WTC11 (cell line): ENCODE data around the gene TMED10. TPM values are rescaled to one million over a fixed set of nuclear protein-coding genes. Genes with fewer than 3 reads are reported as not detected.

Source experiments
- ATAC-seq: fragments of 200-7000 bp; cut with Tn5 transposase; 2 replicates; pipeline ENCODE4 v1.10.0; 2021; ENCODE audit warnings: mild to moderate bottlenecking, moderate library complexity
- CTCF ChIA-PET: fragments of 300-600 bp; sonication (Branson Sonifier 250); formaldehyde crosslinking; loops from one replicate; lab custom pipeline; 2021; ENCODE audit warnings: antibody characterized with exemption; lab: Charles Lee
- POLR2A ChIA-PET: fragments of 350-600 bp; sonication (Branson Sonifier 250); formaldehyde crosslinking; loops from one replicate; lab custom pipeline; 2021; ENCODE audit warnings: antibody characterized with exemption; lab: Charles Lee
- DNase-seq: peaks from one replicate; pipeline ENCODE4 v3.0.0; 2021; ENCODE audit warnings: low spot score
- H3K27ac Mint-ChIP-seq: 2 replicates; pipeline ENCODE4 v1.8.0; 2021; ENCODE audit warnings: mixed read lengths
- H3K27me3 Mint-ChIP-seq: 2 replicates; pipeline ENCODE4 v1.8.0; 2021; ENCODE audit warnings: low read depth, mild to moderate bottlenecking, moderate library complexity, mixed read lengths
- H3K36me3 Mint-ChIP-seq: 2 replicates; pipeline ENCODE4 v1.8.0; 2021; ENCODE audit warnings: mixed read lengths
- H3K4me1 Mint-ChIP-seq: 2 replicates; pipeline ENCODE4 v1.8.0; 2022; ENCODE audit warnings: mixed read lengths
- H3K4me3 Mint-ChIP-seq: 2 replicates; pipeline ENCODE4 v1.8.0; 2021; ENCODE audit warnings: mild to moderate bottlenecking, moderate library complexity, mixed read lengths
- H3K9me3 Mint-ChIP-seq: 2 replicates; pipeline ENCODE4 v1.8.0; 2021; ENCODE audit warnings: mixed read lengths
- CBFB ChIP-seq: sonication (generic); formaldehyde crosslinking; IDR thresholded peaks from 2 replicates; pipeline ENCODE4 v1.8.1; 2022; ENCODE audit warnings: mild to moderate bottlenecking, low read depth, missing genetic modification reagents
- FOXK1 ChIP-seq: sonication (generic); formaldehyde crosslinking; IDR thresholded peaks from 2 replicates; pipeline ENCODE4 v1.8.0; 2022; ENCODE audit warnings: mild to moderate bottlenecking, moderate library complexity, missing genetic modification reagents
- FOXP1 ChIP-seq: sonication (generic); formaldehyde crosslinking; IDR thresholded peaks from 2 replicates; pipeline ENCODE4 v1.8.0; 2022; ENCODE audit warnings: missing genetic modification reagents, mild to moderate bottlenecking, moderate library complexity, borderline replicate concordance
- JAZF1 ChIP-seq: fragments of 250-450 bp; sonication (Bioruptor Pico); IDR thresholded peaks from 2 replicates; pipeline ENCODE4 v1.9.0; 2021; ENCODE audit warnings: moderate library complexity, mild to moderate bottlenecking, inconsistent platforms
- NFATC4 ChIP-seq: fragments of 250-450 bp; sonication (Bioruptor Pico); IDR thresholded peaks from 2 replicates; pipeline ENCODE4 v1.9.0; 2021; ENCODE audit warnings: mild to moderate bottlenecking
- NR1H2 ChIP-seq: sonication (generic); formaldehyde crosslinking; IDR thresholded peaks from 2 replicates; pipeline ENCODE4 v1.9.0; 2021; ENCODE audit warnings: mild to moderate bottlenecking, moderate library complexity, missing genetic modification reagents
- OVOL2 ChIP-seq: fragments of 250-450 bp; sonication (Bioruptor Pico); IDR thresholded peaks from 2 replicates; pipeline ENCODE4 v1.9.0; 2021; ENCODE audit warnings: mild to moderate bottlenecking, borderline replicate concordance
- SOX15 ChIP-seq: fragments of 250-450 bp; sonication (Bioruptor Pico); IDR thresholded peaks from 2 replicates; pipeline ENCODE4 v1.9.0; 2021; ENCODE audit warnings: mild to moderate bottlenecking
- TCF7 ChIP-seq: sonication (generic); formaldehyde crosslinking; IDR thresholded peaks from 2 replicates; pipeline ENCODE4 v1.8.0; 2022; ENCODE audit warnings: mild to moderate bottlenecking, low read depth, missing genetic modification reagents, moderate library complexity
- TEAD4 ChIP-seq: sonication (generic); formaldehyde crosslinking; IDR thresholded peaks from 2 replicates; pipeline ENCODE4 v1.8.0; 2022; ENCODE audit warnings: mild to moderate bottlenecking, missing genetic modification reagents
- TP53 ChIP-seq: sonication (generic); formaldehyde crosslinking; IDR thresholded peaks from 2 replicates; pipeline ENCODE4 v1.8.1; 2023; ENCODE audit warnings: mild to moderate bottlenecking, missing genetic modification reagents
- ZNF232 ChIP-seq: sonication (generic); formaldehyde crosslinking; IDR thresholded peaks from 2 replicates; pipeline ENCODE4 v1.8.0; 2022; ENCODE audit warnings: mild to moderate bottlenecking, missing genetic modification reagents
- total RNA-seq: library from RNA; stranded (reverse); gene quantifications from 3 replicates; pipeline ENCODE4 v1.2.3, GENCODE V29; 2021
- TF ChIP-seq, protein P1 (sequence below): sonication (generic); formaldehyde crosslinking; IDR thresholded peaks from 2 replicates; pipeline ENCODE4 v1.8.1; 2022; ENCODE audit warnings: low read depth, missing genetic modification reagents, borderline replicate concordance
- TF ChIP-seq, protein P2 (sequence below): sonication (generic); formaldehyde crosslinking; IDR thresholded peaks from 2 replicates; pipeline ENCODE4 v1.8.0; 2022; ENCODE audit warnings: mild to moderate bottlenecking, missing genetic modification reagents
- TF ChIP-seq, protein P3 (sequence below): sonication (generic); formaldehyde crosslinking; IDR thresholded peaks from 2 replicates; pipeline ENCODE4 v1.8.0; 2022; ENCODE audit warnings: mild to moderate bottlenecking, missing genetic modification reagents
- TF ChIP-seq, protein P4 (sequence below): sonication (generic); formaldehyde crosslinking; IDR thresholded peaks from 2 replicates; pipeline ENCODE4 v1.8.1; 2022; ENCODE audit warnings: mild to moderate bottlenecking, moderate library complexity, missing genetic modification reagents
- TF ChIP-seq, protein P5 (sequence below): fragments of 250-450 bp; sonication (Bioruptor Pico); IDR thresholded peaks from 2 replicates; pipeline ENCODE4 v1.9.0; 2021; ENCODE audit warnings: mild to moderate bottlenecking
- TF ChIP-seq, protein P6 (sequence below): sonication (generic); formaldehyde crosslinking; conservative IDR thresholded peaks from 2 replicates; pipeline ENCODE4 v1.8.1; 2023; ENCODE audit warnings: mild to moderate bottlenecking, low read depth, missing genetic modification reagents, moderate library complexity
- TF ChIP-seq, protein P7 (sequence below): sonication (generic); formaldehyde crosslinking; IDR thresholded peaks from 2 replicates; pipeline ENCODE4 v1.8.1; 2023; ENCODE audit warnings: mild to moderate bottlenecking, missing genetic modification reagents, borderline replicate concordance
- TF ChIP-seq, protein P8 (sequence below): sonication (generic); formaldehyde crosslinking; IDR thresholded peaks from 2 replicates; pipeline ENCODE4 v1.8.1; 2023; ENCODE audit warnings: mild to moderate bottlenecking, missing genetic modification reagents

The TMED10 gene
- total RNA-seq, 1 experiment from 2014 or later, result 234 TPM

DNA sequence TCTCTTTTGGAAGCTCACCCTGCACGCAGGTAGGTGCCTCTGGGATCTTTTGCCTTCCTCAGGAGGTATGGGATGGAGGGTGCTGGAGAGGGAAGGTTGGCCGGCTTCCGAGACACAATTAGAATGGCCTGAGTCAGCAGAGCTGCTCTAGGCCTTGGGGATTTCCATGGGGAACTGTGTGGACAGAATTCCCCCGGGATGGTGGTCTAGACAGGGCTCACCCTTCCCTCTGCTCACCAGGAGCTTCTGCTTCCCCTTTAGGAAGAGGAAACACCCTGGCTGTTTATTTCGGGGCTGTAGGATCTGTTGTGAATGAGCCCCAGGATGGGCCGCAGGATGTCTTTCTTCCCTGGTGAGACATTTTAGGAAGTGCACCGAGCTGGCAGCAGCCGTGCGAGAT is 43.7 kb upstream of the TMED10 start:
- Mint-ChIP-seq H3K36me3 (no peaks in the 10 kb centered on the region), H3K27ac (peak overlapping the region; percentile 64), H3K4me3 (no peak overlapping the region), H3K9me3 (no peaks in the 10 kb centered on the region), H3K27me3 (no peaks in the 10 kb centered on the region), H3K4me1 (peaks cover 33% of the 10 kb centered on the region)
- TF ChIP-seq NR1H2 (CRISPR knock-in tag), result no peak
- TF ChIP-seq, protein P1, sequence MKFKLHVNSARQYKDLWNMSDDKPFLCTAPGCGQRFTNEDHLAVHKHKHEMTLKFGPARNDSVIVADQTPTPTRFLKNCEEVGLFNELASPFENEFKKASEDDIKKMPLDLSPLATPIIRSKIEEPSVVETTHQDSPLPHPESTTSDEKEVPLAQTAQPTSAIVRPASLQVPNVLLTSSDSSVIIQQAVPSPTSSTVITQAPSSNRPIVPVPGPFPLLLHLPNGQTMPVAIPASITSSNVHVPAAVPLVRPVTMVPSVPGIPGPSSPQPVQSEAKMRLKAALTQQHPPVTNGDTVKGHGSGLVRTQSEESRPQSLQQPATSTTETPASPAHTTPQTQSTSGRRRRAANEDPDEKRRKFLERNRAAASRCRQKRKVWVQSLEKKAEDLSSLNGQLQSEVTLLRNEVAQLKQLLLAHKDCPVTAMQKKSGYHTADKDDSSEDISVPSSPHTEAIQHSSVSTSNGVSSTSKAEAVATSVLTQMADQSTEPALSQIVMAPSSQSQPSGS (CRISPR knock-in tag), result no peak
- TF ChIP-seq JAZF1, result no peak
- TF ChIP-seq, protein P2, sequence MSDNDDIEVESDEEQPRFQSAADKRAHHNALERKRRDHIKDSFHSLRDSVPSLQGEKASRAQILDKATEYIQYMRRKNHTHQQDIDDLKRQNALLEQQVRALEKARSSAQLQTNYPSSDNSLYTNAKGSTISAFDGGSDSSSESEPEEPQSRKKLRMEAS (CRISPR knock-in tag), result no peak
- TF ChIP-seq NFATC4 (CRISPR knock-in tag), result no peak
- TF ChIP-seq, protein P3, sequence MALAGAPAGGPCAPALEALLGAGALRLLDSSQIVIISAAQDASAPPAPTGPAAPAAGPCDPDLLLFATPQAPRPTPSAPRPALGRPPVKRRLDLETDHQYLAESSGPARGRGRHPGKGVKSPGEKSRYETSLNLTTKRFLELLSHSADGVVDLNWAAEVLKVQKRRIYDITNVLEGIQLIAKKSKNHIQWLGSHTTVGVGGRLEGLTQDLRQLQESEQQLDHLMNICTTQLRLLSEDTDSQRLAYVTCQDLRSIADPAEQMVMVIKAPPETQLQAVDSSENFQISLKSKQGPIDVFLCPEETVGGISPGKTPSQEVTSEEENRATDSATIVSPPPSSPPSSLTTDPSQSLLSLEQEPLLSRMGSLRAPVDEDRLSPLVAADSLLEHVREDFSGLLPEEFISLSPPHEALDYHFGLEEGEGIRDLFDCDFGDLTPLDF (CRISPR knock-in tag), result no peak
- no peak for TF ChIP-seq TP53 (CRISPR knock-in tag)
- TF ChIP-seq, protein P4, sequence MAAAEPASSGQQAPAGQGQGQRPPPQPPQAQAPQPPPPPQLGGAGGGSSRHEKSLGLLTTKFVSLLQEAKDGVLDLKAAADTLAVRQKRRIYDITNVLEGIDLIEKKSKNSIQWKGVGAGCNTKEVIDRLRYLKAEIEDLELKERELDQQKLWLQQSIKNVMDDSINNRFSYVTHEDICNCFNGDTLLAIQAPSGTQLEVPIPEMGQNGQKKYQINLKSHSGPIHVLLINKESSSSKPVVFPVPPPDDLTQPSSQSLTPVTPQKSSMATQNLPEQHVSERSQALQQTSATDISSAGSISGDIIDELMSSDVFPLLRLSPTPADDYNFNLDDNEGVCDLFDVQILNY (CRISPR knock-in tag), result no peak
- TF ChIP-seq CBFB (CRISPR knock-in tag), result no peak
- TF ChIP-seq, protein P5, sequence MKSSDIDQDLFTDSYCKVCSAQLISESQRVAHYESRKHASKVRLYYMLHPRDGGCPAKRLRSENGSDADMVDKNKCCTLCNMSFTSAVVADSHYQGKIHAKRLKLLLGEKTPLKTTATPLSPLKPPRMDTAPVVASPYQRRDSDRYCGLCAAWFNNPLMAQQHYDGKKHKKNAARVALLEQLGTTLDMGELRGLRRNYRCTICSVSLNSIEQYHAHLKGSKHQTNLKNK (CRISPR knock-in tag), result no peak
- TF ChIP-seq FOXK1 (CRISPR knock-in tag), result no peak
- TF ChIP-seq FOXP1 (CRISPR knock-in tag), result no peak
- TF ChIP-seq, protein P6, sequence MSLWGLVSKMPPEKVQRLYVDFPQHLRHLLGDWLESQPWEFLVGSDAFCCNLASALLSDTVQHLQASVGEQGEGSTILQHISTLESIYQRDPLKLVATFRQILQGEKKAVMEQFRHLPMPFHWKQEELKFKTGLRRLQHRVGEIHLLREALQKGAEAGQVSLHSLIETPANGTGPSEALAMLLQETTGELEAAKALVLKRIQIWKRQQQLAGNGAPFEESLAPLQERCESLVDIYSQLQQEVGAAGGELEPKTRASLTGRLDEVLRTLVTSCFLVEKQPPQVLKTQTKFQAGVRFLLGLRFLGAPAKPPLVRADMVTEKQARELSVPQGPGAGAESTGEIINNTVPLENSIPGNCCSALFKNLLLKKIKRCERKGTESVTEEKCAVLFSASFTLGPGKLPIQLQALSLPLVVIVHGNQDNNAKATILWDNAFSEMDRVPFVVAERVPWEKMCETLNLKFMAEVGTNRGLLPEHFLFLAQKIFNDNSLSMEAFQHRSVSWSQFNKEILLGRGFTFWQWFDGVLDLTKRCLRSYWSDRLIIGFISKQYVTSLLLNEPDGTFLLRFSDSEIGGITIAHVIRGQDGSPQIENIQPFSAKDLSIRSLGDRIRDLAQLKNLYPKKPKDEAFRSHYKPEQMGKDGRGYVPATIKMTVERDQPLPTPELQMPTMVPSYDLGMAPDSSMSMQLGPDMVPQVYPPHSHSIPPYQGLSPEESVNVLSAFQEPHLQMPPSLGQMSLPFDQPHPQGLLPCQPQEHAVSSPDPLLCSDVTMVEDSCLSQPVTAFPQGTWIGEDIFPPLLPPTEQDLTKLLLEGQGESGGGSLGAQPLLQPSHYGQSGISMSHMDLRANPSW (CRISPR knock-in tag), result no peak
- no peak for TF ChIP-seq TCF7 (CRISPR knock-in tag)
- no peak for TF ChIP-seq OVOL2 (CRISPR knock-in tag)
- TF ChIP-seq TEAD4, result no peak
- no peak for DNase-seq
- CTCF ChIA-PET, result no interaction called here
- POLR2A ChIA-PET, result no interaction called here
- ATAC-seq, result no peak

DNA sequence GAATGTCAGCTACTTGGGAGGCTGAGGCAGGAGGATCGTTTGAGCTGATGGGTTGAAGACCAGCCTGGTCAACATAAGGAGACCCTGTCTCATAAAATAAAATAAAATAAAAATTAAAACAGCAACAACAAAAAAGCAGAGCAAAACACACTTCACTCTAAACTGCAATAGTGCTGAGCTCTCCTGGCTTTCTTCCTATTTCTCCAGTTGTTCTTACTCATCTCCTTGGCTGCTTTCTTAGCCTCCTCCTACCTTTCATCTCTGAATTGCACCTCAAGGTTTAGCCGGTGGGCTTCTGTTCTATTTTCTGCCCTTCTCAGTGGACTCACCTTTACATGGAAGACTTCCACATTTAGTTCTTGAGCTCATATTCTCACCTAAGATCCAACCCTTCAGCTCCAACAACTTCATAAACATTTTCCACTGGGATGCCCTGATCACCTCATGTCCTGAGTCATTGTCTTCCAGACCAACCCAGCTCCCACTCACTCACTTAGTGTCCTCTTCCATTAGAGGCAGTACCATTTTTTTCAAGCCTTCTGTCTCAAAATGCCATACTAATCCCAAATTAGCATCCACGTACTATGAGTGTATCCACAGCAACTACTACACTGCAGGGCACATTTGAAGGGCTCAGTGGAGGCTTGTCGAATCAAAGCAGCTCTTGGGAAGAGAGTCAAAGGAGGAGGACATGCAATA is 41.2 kb upstream of the TMED10 start:
- H3K4me1 Mint-ChIP-seq, result peaks cover 19% of the 10 kb centered on the region
- no peaks in the 10 kb centered on the region for H3K36me3 Mint-ChIP-seq
- no peak overlapping the region for H3K4me3 Mint-ChIP-seq
- H3K27ac Mint-ChIP-seq, result no peak overlapping the region
- no peak for ATAC-seq
- CTCF ChIA-PET, result interaction anchor here (0.9 kb wide), 1 partner anchor 76 kb away, joined by 4 read pairs; no protein-coding TSS in a partner anchor
- DNase-seq, result no peak
- no peaks in the 10 kb centered on the region for H3K9me3 Mint-ChIP-seq
- H3K27me3 Mint-ChIP-seq, result no peaks in the 10 kb centered on the region
- POLR2A ChIA-PET, result interaction anchor here (0.5 kb wide), 1 partner anchor 27 kb away, joined by 3 read pairs; no protein-coding TSS in a partner anchor
- TF ChIP-seq, protein P7, sequence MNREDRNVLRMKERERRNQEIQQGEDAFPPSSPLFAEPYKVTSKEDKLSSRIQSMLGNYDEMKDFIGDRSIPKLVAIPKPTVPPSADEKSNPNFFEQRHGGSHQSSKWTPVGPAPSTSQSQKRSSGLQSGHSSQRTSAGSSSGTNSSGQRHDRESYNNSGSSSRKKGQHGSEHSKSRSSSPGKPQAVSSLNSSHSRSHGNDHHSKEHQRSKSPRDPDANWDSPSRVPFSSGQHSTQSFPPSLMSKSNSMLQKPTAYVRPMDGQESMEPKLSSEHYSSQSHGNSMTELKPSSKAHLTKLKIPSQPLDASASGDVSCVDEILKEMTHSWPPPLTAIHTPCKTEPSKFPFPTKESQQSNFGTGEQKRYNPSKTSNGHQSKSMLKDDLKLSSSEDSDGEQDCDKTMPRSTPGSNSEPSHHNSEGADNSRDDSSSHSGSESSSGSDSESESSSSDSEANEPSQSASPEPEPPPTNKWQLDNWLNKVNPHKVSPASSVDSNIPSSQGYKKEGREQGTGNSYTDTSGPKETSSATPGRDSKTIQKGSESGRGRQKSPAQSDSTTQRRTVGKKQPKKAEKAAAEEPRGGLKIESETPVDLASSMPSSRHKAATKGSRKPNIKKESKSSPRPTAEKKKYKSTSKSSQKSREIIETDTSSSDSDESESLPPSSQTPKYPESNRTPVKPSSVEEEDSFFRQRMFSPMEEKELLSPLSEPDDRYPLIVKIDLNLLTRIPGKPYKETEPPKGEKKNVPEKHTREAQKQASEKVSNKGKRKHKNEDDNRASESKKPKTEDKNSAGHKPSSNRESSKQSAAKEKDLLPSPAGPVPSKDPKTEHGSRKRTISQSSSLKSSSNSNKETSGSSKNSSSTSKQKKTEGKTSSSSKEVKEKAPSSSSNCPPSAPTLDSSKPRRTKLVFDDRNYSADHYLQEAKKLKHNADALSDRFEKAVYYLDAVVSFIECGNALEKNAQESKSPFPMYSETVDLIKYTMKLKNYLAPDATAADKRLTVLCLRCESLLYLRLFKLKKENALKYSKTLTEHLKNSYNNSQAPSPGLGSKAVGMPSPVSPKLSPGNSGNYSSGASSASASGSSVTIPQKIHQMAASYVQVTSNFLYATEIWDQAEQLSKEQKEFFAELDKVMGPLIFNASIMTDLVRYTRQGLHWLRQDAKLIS (CRISPR knock-in tag), result no peak
- TF ChIP-seq ZNF232 (CRISPR knock-in tag), result no peak
- TF ChIP-seq, protein P8, sequence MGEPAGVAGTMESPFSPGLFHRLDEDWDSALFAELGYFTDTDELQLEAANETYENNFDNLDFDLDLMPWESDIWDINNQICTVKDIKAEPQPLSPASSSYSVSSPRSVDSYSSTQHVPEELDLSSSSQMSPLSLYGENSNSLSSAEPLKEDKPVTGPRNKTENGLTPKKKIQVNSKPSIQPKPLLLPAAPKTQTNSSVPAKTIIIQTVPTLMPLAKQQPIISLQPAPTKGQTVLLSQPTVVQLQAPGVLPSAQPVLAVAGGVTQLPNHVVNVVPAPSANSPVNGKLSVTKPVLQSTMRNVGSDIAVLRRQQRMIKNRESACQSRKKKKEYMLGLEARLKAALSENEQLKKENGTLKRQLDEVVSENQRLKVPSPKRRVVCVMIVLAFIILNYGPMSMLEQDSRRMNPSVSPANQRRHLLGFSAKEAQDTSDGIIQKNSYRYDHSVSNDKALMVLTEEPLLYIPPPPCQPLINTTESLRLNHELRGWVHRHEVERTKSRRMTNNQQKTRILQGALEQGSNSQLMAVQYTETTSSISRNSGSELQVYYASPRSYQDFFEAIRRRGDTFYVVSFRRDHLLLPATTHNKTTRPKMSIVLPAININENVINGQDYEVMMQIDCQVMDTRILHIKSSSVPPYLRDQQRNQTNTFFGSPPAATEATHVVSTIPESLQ (CRISPR knock-in tag), result no peak
- TF ChIP-seq, protein P4 (CRISPR knock-in tag), result no peak
- no peak for TF ChIP-seq SOX15 (CRISPR knock-in tag)
